Measurements from ENCODE around the gene SYNE2. TPM values are rescaled to one million over a fixed set of nuclear protein-coding genes. Genes with fewer than 3 reads are reported as not detected.

The SYNE2 gene
- total and polyA plus RNA-seq, 2 donors (not counting 3 experiments of a cell fraction or from before 2014, with no cell fraction given), result 16.0 to 53.7 TPM

GRCh38 chr14:63960926-63961567, 108.2 kb downstream of the SYNE2 start:
- dilution Hi-C loops (cut with MboI; ENCODE audit: extremely low pct_ligation_motif_present, low sequenced_read_pairs), result no loop called here
- no TSS peak for BruUV-seq (replicated peaks)
- intact Hi-C loops (cut with micrococcal nuclease), result no loop called here
- POLR2A ChIA-PET, result no interaction called here
- Histone ChIP-seq H3K9me1 (replicated peaks; ENCODE audit: control insufficient read depth, extremely low read depth, insufficient read depth, low read length) (no peaks in the 10 kb centered on the region), H3K79me2 (ENCODE audit: control insufficient read depth, insufficient read depth, low read length) (no peaks in the 10 kb centered on the region), H3K4me3 (replicated peaks in 1 of 3; ENCODE audit: insufficient read depth in 1 of 3, low read depth in 1 of 3, low read length in 3 of 3) (no peak overlapping the region), H3K27ac (ENCODE audit: insufficient read depth, low read depth, low read length) (no peak overlapping the region), H3K4me2 (ENCODE audit: insufficient read depth, low read length) (no peak overlapping the region), H4K20me1 (replicated peaks; ENCODE audit: control insufficient read depth, extremely low read depth, insufficient read depth, low read length) (no peaks in the 10 kb centered on the region), H3K27me3 (ENCODE audit: control insufficient read depth in 2 of 2, insufficient read depth in 2 of 2, low read length in 2 of 2) (no peaks in the 10 kb centered on the region), H3K9me3 (replicated peaks; ENCODE audit: control insufficient read depth, insufficient read depth, low read length) (no peaks in the 10 kb centered on the region), H3K36me3 (ENCODE audit: control insufficient read depth in 2 of 2, extremely low read depth in 1 of 2, insufficient read depth in 2 of 2, low read length in 2 of 2) (no peaks in the 10 kb centered on the region), H2AFZ (ENCODE audit: low read depth, low read length) (no peak overlapping the region), H3K4me1 (ENCODE audit: control insufficient read depth, extremely low read depth, insufficient read depth, low read length) (no peaks in the 10 kb centered on the region), H3K9ac (replicated peaks; ENCODE audit: extremely low read depth, insufficient read depth, low read length) (no peak overlapping the region)
- TF ChIP-seq EZH2 (IDR thresholded peaks at IDR 0.05; ENCODE audit: borderline replicate concordance, low read depth, low read length, severe bottlenecking), result no peak
- no peak for TF ChIP-seq GATA2 (IDR thresholded peaks at IDR 0.05; ENCODE audit: insufficient read depth, insufficient read length, low read depth, low read length)
- TF ChIP-seq POLR2AphosphoS5 (IDR thresholded peaks at IDR 0.05; ENCODE audit: insufficient read depth, low read depth, low read length), result no peak
- no peak for TF ChIP-seq JUN (IDR thresholded peaks at IDR 0.05; ENCODE audit: borderline replicate concordance, insufficient read depth, insufficient read length, low read depth)
- TF ChIP-seq, protein P1, sequence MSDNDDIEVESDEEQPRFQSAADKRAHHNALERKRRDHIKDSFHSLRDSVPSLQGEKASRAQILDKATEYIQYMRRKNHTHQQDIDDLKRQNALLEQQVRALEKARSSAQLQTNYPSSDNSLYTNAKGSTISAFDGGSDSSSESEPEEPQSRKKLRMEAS (IDR thresholded peaks at IDR 0.05; ENCODE audit: insufficient read depth, insufficient read length), result no peak
- no peak for TF ChIP-seq MYC (IDR thresholded peaks at IDR 0.05; ENCODE audit: low read depth, low read length)
- no peak for TF ChIP-seq FOS (IDR thresholded peaks at IDR 0.05; ENCODE audit: borderline replicate concordance, insufficient read depth, low read length)
- TF ChIP-seq CTCF (IDR thresholded peaks at IDR 0.05; ENCODE audit: extremely low read depth in 1 of 2, insufficient read depth in 1 of 2, low read depth in 1 of 2, low read length in 2 of 2), result no peak
- no peak for TF ChIP-seq POLR2A (IDR thresholded peaks at IDR 0.05; ENCODE audit: low read depth, low read length)
- no peak for FAIRE-seq
- peak; percentile 46 for DNase-seq (ENCODE audit: low read depth, low spot score)
- CTCF ChIA-PET, result no interaction called here

Data from endothelial cell of umbilical vein (primary cell).